ENCODE data around the gene FLYWCH2. TPM values are rescaled to one million over a fixed set of nuclear protein-coding genes. Genes with fewer than 3 reads are reported as not detected.
A peak's percentile ranks its signal among the peaks of the same experiment; 100 is the strongest.

The FLYWCH2 gene
- total and polyA plus RNA-seq, 3 experiments from 2014 or later, result 24.0 to 27.2 (median 24.7) TPM

GRCh38 chr16:2897110-2897509, 14.1 kb downstream of the FLYWCH2 start:
- H3K9me3 Mint-ChIP-seq, result no peaks in the 10 kb centered on the region
- H3K4me1 ChIP-seq (ENCODE audit: insufficient read depth, low read length), result no peaks in the 10 kb centered on the region
- POLR2A ChIA-PET, result no interaction called here
- H3K36me3 Mint-ChIP-seq, result peaks cover 0 to 10% (median 0%) of the 10 kb centered on the region in 3 donors
- no peaks in the 10 kb centered on the region for H3K27me3 Mint-ChIP-seq
- H3K27me3 ChIP-seq (ENCODE audit: insufficient read depth, low read length, poor library complexity, severe bottlenecking), result no peaks in the 10 kb centered on the region
- CTCF ChIA-PET, result interaction anchor here (1.0 kb wide), 1 partner anchor 9 kb away, joined by 3 read pairs; no protein-coding TSS in a partner anchor
- no peak overlapping the region for H3K27ac Mint-ChIP-seq
- no peaks in the 10 kb centered on the region for H3K9me3 ChIP-seq (ENCODE audit: low read length)
- DNase-seq, result no peak
- H3K4me1 Mint-ChIP-seq, result no peaks in the 10 kb centered on the region
- H3K4me3 ChIP-seq (ENCODE audit: low read length), result no peak overlapping the region
- H3K27ac ChIP-seq (ENCODE audit: low read depth, low read length), result no peak overlapping the region
- H3K4me3 Mint-ChIP-seq, result no peak overlapping the region
- H3K36me3 ChIP-seq (ENCODE audit: insufficient read depth, low read length), result no peaks in the 10 kb centered on the region

- no peak overlapping the region for H3K4me3 Mint-ChIP-seq
- DNase-seq, result no peak
- H3K36me3 Mint-ChIP-seq, result peaks cover 0 to 10% (median 0%) of the 10 kb centered on the region in 3 donors
- CTCF ChIA-PET, result interaction anchor here (0.8 to 1.3 kb wide), 3 partner anchors 10 to 18 kb away, joined by 3 to 5 read pairs (median 3); partner anchors contain the start of gene FLYWCH1
- no peaks in the 10 kb centered on the region for H3K9me3 ChIP-seq (ENCODE audit: low read length)
- peaks cover 3% of the 10 kb centered on the region for H3K4me1 ChIP-seq (ENCODE audit: insufficient read depth, low read length)
- POLR2A ChIA-PET, result interaction anchor here (0.7 kb wide), 1 partner anchor 59 kb away, joined by 3 read pairs; no protein-coding TSS in a partner anchor
- H3K27me3 ChIP-seq (ENCODE audit: insufficient read depth, low read length, poor library complexity, severe bottlenecking), result no peaks in the 10 kb centered on the region
- H3K27ac Mint-ChIP-seq, result peak overlapping the region in 1 of 8 donors; percentile 83
- no peaks in the 10 kb centered on the region for H3K36me3 ChIP-seq (ENCODE audit: insufficient read depth, low read length)
- no peaks in the 10 kb centered on the region for H3K9me3 Mint-ChIP-seq
- H3K4me3 ChIP-seq (ENCODE audit: low read length), result no peak overlapping the region
- H3K27me3 Mint-ChIP-seq, result peaks cover 0 to 2% of the 10 kb centered on the region in 2 donors
- H3K4me1 Mint-ChIP-seq, result peaks cover 3% of the 10 kb centered on the region in 3 donors
- no peak overlapping the region for H3K27ac ChIP-seq (ENCODE audit: low read depth, low read length)
These were observed 16.0 kb downstream of the FLYWCH2 start for GRCh38 chr16:2898831-2899563.

DNA sequence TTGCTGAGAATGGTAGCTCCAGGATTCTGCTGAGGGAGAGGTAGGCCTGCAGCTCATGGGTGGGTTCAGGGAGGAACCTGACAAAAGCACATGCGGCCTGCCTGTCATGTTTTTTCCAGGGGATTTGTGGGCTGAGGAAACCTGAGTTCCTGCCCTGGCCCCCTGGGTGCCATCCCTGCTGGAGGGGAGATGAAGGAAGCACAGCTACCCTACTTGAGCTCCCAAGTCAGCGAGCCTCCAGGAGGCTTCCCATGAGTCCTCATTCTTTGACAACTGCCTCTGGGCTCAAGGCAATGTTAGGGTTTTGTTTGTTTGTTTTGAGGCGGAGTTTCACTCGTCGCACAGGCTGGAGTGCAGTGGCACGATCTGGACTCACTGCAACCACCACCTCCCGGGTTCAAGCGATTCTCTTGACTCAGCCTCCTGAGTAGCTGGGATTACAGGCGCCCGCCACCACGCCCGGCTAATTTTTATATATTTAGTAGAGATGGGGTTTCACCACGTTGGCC, 16.6 kb downstream of the FLYWCH2 start:
- H3K27me3 Mint-ChIP-seq, result peaks cover 0 to 2% of the 10 kb centered on the region in 2 donors
- no peak overlapping the region for H3K27ac ChIP-seq (ENCODE audit: low read depth, low read length)
- peaks cover 6 to 8% (median 6%) of the 10 kb centered on the region in 3 donors for H3K4me1 Mint-ChIP-seq
- POLR2A ChIA-PET, result interaction anchor here (0.7 kb wide), 1 partner anchor 60 kb away, joined by 3 read pairs; no protein-coding TSS in a partner anchor
- no peaks in the 10 kb centered on the region for H3K27me3 ChIP-seq (ENCODE audit: insufficient read depth, low read length, poor library complexity, severe bottlenecking)
- peaks cover 0 to 12% (median 0%) of the 10 kb centered on the region in 3 donors for H3K36me3 Mint-ChIP-seq
- H3K9me3 Mint-ChIP-seq, result no peaks in the 10 kb centered on the region
- H3K4me1 ChIP-seq (ENCODE audit: insufficient read depth, low read length), result peaks cover 4% of the 10 kb centered on the region
- no peak overlapping the region for H3K4me3 Mint-ChIP-seq
- H3K27ac Mint-ChIP-seq, result no peak overlapping the region
- H3K9me3 ChIP-seq (ENCODE audit: low read length), result no peaks in the 10 kb centered on the region
- no peak overlapping the region for H3K4me3 ChIP-seq (ENCODE audit: low read length)
- no peaks in the 10 kb centered on the region for H3K36me3 ChIP-seq (ENCODE audit: insufficient read depth, low read length)
- DNase-seq, result no peak
- CTCF ChIA-PET, result interaction anchor here (0.8 to 1.3 kb wide), 3 partner anchors 11 to 17 kb away, joined by 3 to 5 read pairs (median 3); partner anchors contain the start of gene FLYWCH1

GRCh38 chr16:2900526-2901075, 17.6 kb downstream of the FLYWCH2 start:
- Histone ChIP-seq H3K4me1 (ENCODE audit: insufficient read depth, low read length) (peaks cover 4% of the 10 kb centered on the region), H3K36me3 (ENCODE audit: insufficient read depth, low read length) (no peaks in the 10 kb centered on the region), H3K9me3 (ENCODE audit: low read length) (no peaks in the 10 kb centered on the region), H3K27ac (ENCODE audit: low read depth, low read length) (no peak overlapping the region), H3K27me3 (ENCODE audit: insufficient read depth, low read length, poor library complexity, severe bottlenecking) (no peaks in the 10 kb centered on the region), H3K4me3 (ENCODE audit: low read length) (no peak overlapping the region)
- Mint-ChIP-seq H3K9me3 (no peaks in the 10 kb centered on the region), H3K36me3 (peaks cover 0 to 12% (median 0%) of the 10 kb centered on the region in 3 donors), H3K4me3 (no peak overlapping the region), H3K4me1 (peaks cover 7 to 11% (median 7%) of the 10 kb centered on the region in 3 donors), H3K27me3 (peaks cover 0 to 2% of the 10 kb centered on the region in 2 donors), H3K27ac (no peak overlapping the region)
- CTCF ChIA-PET, result no interaction called here
- POLR2A ChIA-PET, result no interaction called here
- DNase-seq, result no peak

DNA sequence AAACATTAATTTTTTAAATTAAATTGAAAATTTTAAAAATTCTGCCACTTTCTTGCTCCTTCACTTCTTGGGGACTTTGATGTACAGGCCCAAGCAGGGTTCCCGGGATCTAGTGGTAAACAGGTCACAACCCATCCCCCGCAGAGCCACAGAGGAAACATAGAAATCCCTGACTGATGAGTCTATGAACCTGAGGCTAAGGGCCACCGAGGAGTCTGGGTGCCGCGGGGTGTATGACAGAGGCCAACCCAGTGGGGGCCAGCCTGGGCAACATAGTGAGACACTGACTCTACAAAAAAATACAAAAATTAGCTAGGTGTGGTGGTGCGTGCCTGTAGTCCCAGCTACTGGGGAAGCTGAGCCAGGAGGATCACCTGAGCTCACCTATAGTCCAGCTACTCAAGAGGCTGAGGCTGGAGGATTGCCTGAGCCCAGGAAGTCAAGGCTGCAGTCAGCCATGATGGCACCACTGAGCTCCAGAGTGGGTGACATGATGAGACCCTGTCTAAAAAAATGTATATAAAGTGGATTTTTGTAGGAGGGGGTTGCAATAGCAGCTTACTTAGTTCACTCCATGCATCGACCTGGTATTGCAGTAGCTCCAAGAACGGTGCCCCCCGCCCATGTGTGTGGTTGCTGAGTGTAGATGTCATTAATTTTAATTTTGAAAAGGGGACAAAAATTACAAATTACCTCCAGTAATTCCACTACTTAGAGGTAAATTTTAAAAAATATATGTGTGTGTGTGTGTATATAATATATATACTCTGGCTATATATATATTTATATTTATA, 19.5 kb downstream of the FLYWCH2 start:
- H3K36me3 ChIP-seq (ENCODE audit: insufficient read depth, low read length), result no peaks in the 10 kb centered on the region
- ChIA-PET CTCF (interaction anchor here (2.0 to 2.5 kb wide), 3 partner anchors 9 to 25 kb away, joined by 10 to 13 read pairs (median 11); partner anchors contain the start of gene FLYWCH1), POLR2A (no interaction called here)
- H3K27me3 ChIP-seq (ENCODE audit: insufficient read depth, low read length, poor library complexity, severe bottlenecking), result no peaks in the 10 kb centered on the region
- H3K9me3 ChIP-seq (ENCODE audit: low read length), result no peaks in the 10 kb centered on the region
- peaks cover 0 to 2% (median 0%) of the 10 kb centered on the region in 3 donors for H3K36me3 Mint-ChIP-seq
- H3K27ac ChIP-seq (ENCODE audit: low read depth, low read length), result no peak overlapping the region
- DNase-seq, result no peak
- peaks cover 0 to 2% of the 10 kb centered on the region in 2 donors for H3K27me3 Mint-ChIP-seq
- H3K27ac Mint-ChIP-seq, result peak overlapping the region in 2 of 8 donors; percentile 29 to 36
- H3K4me3 Mint-ChIP-seq, result peak overlapping the region in 2 of 7 donors; percentile 28 to 44
- peaks cover 23 to 28% (median 25%) of the 10 kb centered on the region in 3 donors for H3K4me1 Mint-ChIP-seq
- peaks cover 10% of the 10 kb centered on the region for H3K4me1 ChIP-seq (ENCODE audit: insufficient read depth, low read length)
- H3K9me3 Mint-ChIP-seq, result no peaks in the 10 kb centered on the region
- H3K4me3 ChIP-seq (ENCODE audit: low read length), result no peak overlapping the region

DNA sequence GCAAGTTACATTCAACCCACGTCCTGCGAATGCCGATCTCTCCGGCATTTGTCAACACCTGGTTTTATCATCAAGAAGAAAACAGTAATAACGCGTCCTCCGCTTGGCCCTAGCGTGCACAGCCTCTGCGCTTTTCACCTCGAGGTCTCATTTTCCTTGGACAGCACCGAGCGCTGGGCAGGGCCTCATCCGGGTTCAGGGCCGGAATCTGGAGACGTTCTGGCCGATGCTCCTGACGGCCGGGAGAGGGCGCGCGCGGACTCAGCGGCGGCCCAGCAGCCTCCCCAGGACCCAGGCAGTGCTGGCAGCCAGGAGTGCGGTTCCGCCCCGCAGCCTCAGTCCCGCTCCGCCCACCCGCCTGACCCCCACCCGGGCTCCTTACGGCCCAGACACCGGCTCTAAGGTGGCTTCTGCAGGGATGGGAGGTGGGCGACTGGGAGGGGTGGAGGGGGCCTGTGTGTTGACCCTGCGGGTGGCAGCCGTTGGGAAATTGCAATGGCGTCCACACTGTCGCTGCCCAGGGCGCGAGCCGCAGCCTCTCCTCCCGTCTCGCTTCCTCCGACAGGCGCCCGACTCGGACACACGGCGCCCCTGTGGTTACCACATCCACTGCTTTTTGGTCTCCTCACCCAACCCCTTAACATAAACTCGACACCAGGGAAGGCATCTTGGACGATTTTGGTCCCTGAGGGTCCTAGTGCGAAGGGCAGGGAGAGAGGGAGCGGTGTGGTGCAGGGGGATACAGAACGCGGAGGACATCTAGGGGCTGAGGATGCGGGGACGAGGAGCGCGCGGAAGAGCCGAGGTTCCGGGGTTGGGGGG, 21.3 kb downstream of the FLYWCH2 start:
- H3K4me3 Mint-ChIP-seq, result peak overlapping the region; percentile 88 to 96 (median 92)
- peak overlapping the region; percentile 54 to 94 (median 88) for H3K27ac Mint-ChIP-seq
- no peaks in the 10 kb centered on the region for H3K9me3 ChIP-seq (ENCODE audit: low read length)
- CTCF ChIA-PET, result interaction anchor here (0.5 to 2.5 kb wide), 3 partner anchors 16 to 61 kb away, joined by 3 to 13 read pairs (median 11); no protein-coding TSS in a partner anchor
- H3K9me3 Mint-ChIP-seq, result no peaks in the 10 kb centered on the region
- H3K36me3 Mint-ChIP-seq, result peaks cover 0 to 2% (median 0%) of the 10 kb centered on the region in 3 donors
- H3K4me1 ChIP-seq (ENCODE audit: insufficient read depth, low read length), result peaks cover 10% of the 10 kb centered on the region
- H3K4me3 ChIP-seq (ENCODE audit: low read length), result peak overlapping the region; percentile 73
- no peaks in the 10 kb centered on the region for H3K36me3 ChIP-seq (ENCODE audit: insufficient read depth, low read length)
- peaks cover 0 to 2% of the 10 kb centered on the region in 2 donors for H3K27me3 Mint-ChIP-seq
- POLR2A ChIA-PET, result no interaction called here
- H3K27ac ChIP-seq (ENCODE audit: low read depth, low read length), result peak overlapping the region; percentile 74
- no peaks in the 10 kb centered on the region for H3K27me3 ChIP-seq (ENCODE audit: insufficient read depth, low read length, poor library complexity, severe bottlenecking)
- peaks cover 23 to 28% (median 26%) of the 10 kb centered on the region in 3 donors for H3K4me1 Mint-ChIP-seq
- peak; percentile 72 to 82 (median 74) for DNase-seq

- Mint-ChIP-seq H3K27ac (peak overlapping the region; percentile 54 to 94 (median 88)), H3K27me3 (peaks cover 0 to 2% of the 10 kb centered on the region in 2 donors), H3K4me1 (peaks cover 23 to 28% (median 26%) of the 10 kb centered on the region in 3 donors), H3K36me3 (peaks cover 0 to 2% (median 0%) of the 10 kb centered on the region in 3 donors), H3K9me3 (no peaks in the 10 kb centered on the region), H3K4me3 (peak overlapping the region; percentile 88 to 96 (median 92))
- no peaks in the 10 kb centered on the region for H3K36me3 ChIP-seq (ENCODE audit: insufficient read depth, low read length)
- H3K27ac ChIP-seq (ENCODE audit: low read depth, low read length), result peak overlapping the region; percentile 74
- ChIA-PET POLR2A (interaction anchor here (1.2 kb wide), 1 partner anchor 22 kb away, joined by 6 read pairs; the partner anchor contains the start of gene FLYWCH2), CTCF (no interaction called here)
- H3K4me3 ChIP-seq (ENCODE audit: low read length), result peak overlapping the region; percentile 73
- H3K9me3 ChIP-seq (ENCODE audit: low read length), result no peaks in the 10 kb centered on the region
- H3K27me3 ChIP-seq (ENCODE audit: insufficient read depth, low read length, poor library complexity, severe bottlenecking), result no peaks in the 10 kb centered on the region
- DNase-seq, result peak in 1 of 5 donors; percentile 33
- H3K4me1 ChIP-seq (ENCODE audit: insufficient read depth, low read length), result peaks cover 10% of the 10 kb centered on the region
These were observed 21.9 kb downstream of the FLYWCH2 start for GRCh38 chr16:2904922-2905240.

Measured in CD8-positive, alpha-beta memory T cell (primary cell).